GM12874 (cell line): ENCODE measurements around the gene GABBR1.

ENCODE experiments used
- TF ChIP-seq, protein P1 (sequence below): IDR thresholded peaks from 2 replicates; pipeline ENCODE4 v1.5.1; 2011; ENCODE audit warnings: low read depth, mild to moderate bottlenecking, control low read depth, low read length, moderate library complexity; ENCODE audit not compliant: insufficient read depth

The GABBR1 gene

DNA sequence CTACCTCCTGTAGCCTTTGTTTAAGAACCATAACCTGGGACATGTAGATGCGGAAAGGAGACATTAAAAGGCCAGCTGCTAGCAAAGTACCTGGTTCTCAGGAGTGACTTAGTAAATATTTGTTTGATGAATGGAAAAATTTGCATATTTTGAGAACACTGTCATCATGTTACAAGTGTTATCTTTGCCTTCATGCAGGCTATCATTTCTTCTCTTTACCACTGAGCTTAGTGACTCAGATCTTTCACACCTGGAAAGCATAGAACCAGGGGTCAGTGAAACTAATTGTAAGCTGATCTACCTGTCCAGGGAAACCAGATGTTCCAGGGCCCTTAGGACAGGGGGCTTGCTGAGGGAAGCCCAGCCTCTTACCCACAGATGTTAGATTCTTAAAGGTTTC lies 42.6 kb upstream of the GABBR1 start:
- TF ChIP-seq, protein P1, sequence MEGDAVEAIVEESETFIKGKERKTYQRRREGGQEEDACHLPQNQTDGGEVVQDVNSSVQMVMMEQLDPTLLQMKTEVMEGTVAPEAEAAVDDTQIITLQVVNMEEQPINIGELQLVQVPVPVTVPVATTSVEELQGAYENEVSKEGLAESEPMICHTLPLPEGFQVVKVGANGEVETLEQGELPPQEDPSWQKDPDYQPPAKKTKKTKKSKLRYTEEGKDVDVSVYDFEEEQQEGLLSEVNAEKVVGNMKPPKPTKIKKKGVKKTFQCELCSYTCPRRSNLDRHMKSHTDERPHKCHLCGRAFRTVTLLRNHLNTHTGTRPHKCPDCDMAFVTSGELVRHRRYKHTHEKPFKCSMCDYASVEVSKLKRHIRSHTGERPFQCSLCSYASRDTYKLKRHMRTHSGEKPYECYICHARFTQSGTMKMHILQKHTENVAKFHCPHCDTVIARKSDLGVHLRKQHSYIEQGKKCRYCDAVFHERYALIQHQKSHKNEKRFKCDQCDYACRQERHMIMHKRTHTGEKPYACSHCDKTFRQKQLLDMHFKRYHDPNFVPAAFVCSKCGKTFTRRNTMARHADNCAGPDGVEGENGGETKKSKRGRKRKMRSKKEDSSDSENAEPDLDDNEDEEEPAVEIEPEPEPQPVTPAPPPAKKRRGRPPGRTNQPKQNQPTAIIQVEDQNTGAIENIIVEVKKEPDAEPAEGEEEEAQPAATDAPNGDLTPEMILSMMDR, result no peak

DNA sequence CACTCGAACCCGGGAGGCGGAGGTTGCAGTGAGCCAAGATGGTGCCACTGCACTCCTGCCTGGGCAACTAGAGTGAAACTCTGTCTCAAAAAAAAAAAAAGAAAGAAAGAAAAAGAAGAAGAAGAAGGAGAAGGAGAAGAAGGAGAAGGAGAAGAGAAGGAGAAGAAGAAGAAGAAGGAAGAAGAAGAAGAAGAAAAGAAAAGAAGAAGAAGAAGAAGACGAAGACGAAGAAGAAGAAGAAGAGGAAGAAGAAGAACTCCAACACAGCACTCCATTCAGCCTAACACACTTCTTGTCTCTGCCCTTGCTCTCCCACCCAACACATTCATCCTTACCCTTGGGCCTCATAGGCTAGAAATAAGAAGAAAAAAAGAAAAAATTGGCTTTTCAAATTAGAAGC lies 41.0 kb upstream of the GABBR1 start:
- TF ChIP-seq, protein P1, result no peak

DNA sequence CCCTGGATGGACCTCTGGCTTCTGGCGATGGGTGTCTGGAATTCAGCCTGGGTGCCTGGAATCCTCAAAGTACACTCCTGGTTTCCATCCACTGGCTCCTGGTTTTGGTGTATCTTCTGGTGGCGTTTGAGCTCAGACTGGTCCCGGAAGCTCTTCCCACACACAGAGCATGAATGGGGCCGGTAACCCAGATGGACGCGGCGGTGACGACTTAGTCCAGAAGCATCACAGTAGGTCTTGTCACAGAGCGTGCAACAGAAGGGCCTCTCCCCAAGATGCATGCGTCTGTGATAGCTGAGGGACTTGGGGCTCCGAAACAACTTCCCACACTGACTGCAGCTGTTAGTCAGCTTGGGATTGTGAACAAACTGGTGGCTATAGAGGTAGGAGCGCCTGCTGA lies 40.2 kb upstream of the GABBR1 start:
- TF ChIP-seq, protein P1, result no peak

DNA sequence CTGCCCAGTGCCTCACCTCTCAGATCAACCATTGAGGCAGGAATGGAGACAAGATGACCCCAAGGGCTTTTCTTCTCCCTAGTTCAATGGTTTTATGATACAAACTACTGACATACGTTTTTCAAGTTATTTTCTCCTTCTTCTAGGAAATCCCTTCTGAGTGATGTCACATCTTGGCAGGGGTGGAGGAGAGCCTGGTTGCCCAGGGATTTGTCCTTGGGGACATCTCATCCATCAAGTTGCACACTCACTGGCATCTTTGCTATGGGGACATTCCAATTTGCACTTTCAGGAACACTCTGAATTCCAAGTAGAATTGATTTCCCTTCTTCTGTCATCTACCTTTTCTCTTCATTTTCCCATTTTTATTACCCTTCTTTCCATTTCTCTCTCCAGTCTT lies 38.0 kb upstream of the GABBR1 start:
- TF ChIP-seq, protein P1, result no peak

DNA sequence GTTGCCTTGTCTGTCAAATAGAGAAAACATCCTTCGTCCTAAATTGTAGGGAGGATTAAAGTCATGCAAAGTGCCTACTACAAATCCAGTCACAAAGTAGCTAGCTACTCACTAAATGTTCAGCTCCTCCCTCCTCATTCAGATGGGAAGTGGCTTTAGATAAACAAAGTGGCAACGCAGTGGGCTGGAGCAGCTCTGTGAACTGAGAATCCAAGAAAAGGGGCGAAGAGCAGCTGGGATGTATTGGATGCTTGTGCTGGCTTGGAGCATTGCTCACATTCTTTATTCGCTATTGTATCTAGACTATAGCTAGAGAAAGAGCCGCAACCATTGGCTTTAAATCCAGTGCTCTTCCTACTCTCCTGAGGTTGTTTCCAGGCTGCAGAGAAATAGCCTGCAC lies 34.2 kb upstream of the GABBR1 start:
- TF ChIP-seq, protein P1, result no peak

DNA sequence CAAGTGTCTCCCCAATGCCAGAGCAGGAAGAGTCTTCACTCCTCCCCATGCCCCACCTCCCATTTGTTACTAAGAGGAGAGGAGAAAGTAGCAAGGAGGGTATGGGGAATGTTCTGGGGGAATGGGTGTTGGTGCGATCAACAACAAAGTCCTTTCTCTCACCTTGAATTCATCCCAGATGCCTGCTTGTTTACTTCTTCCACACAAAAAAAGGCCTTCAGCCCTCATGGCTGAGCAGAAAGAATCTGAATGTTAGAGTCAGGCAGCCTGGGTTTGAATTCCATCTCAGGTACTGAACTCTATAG lies 33.8 kb upstream of the GABBR1 start:
- TF ChIP-seq, protein P1, result no peak

DNA sequence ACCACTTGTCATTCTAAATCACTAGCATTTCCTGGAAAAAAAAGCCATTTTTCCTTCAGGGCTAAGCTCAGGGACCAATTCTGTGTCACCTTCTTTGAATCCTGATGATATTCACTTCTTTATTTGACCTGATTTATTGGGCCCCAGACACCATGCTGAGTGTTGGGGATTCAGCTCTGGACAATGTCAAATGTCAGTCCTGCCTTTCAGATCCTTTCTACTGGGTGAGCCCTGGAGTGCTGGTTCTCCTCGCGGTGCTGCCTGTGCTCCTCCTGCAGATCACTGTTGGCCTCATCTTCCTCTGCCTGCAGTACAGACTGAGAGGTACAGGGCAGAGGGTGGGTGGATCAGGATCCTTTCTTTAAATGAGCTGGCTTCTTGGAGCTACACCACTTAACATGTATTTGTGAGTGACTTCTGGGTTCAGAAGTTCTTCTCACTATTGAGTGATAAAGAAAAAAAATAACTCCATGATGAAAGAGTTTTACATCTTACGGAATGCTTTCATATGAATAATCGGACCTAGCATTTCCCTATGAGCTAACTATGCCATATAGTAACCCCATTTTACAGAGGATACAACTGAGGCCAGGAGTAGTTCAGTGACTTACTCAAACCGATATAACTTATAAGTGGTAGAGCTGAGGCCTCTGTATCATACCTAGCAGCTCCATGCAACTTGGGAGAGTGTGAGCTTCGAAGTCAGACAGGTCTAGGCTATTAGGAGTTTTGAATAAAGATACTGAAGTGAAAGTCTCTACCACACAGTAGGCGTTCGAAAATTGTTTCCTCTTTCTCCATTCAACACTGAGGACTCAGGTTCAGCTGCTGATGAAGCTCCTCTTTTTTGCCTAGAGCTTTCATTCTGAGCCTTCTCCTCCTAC lies 33.2 kb upstream of the GABBR1 start:
- TF ChIP-seq, protein P1, result no peak
